B cell (primary cell): ENCODE data around the gene VWA1. TPM values are rescaled to one million over a fixed set of nuclear protein-coding genes. Genes with fewer than 3 reads are reported as not detected.

Experiments
- ATAC-seq: fragments of 200-7000 bp; cut with Tn5 transposase; one replicate; pipeline ENCODE4 v1.10.0; 2021; ENCODE audit warnings: low read depth, mild to moderate bottlenecking, moderate number of reproducible peaks, moderate library complexity
- CTCF ChIA-PET: fragments of 350-600 bp; sonication (Branson Sonifier 250); formaldehyde crosslinking; loops from one replicate; lab custom pipeline; 2021; ENCODE audit warnings: antibody characterized with exemption, inconsistent platforms; lab: Charles Lee
- POLR2A ChIA-PET: fragments of 350-600 bp; sonication (Branson Sonifier 250); formaldehyde crosslinking; loops from one replicate; lab custom pipeline; 2021; ENCODE audit warnings: antibody characterized with exemption; lab: Charles Lee
- DNase-seq: peaks from one replicate; pipeline ENCODE4 v3.0.0; 2013
- H2AFZ ChIP-seq: 2 replicates; pipeline ENCODE4 v1.6.1; 2012; ENCODE audit warnings: mild to moderate bottlenecking, low read depth, low read length; ENCODE audit not compliant: insufficient read depth, poor library complexity, severe bottlenecking
- H3K27ac ChIP-seq, 2 donors: 1 replicate in 1 of 2; 2 replicates in 1 of 2; pipeline ENCODE4 v1.5.1; 2012 to 2013; ENCODE audit warnings: low read length in 2 of 2, mild to moderate bottlenecking in 2 of 2, moderate library complexity in 1 of 2
- H3K27me3 ChIP-seq, 4 experiments: fragments of 200-600 bp in 1 of 4; sonication (generic) in 1 of 4; replicated peaks in 1 of 4; 1 replicate in 2 of 4; 2 replicates in 2 of 4; pipeline versions ENCODE4 v1.6.1 to v1.7.0; 2013 to 2016; ENCODE audit warnings: low read length in 3 of 4, mild to moderate bottlenecking in 2 of 4, mixed read lengths in 1 of 4, moderate library complexity in 1 of 4; ENCODE audit not compliant: insufficient read depth in 4 of 4, control insufficient read depth in 3 of 4; ENCODE audit errors: control extremely low read depth in 1 of 4
- H3K36me3 ChIP-seq, 2 experiments: replicated peaks in 1 of 2; 1 replicate in 1 of 2; 2 replicates in 1 of 2; pipeline versions ENCODE4 v1.6.1 to v1.7.1; 2013; ENCODE audit warnings: low read length in 1 of 2; ENCODE audit not compliant: insufficient read depth in 2 of 2, control insufficient read depth in 1 of 2; ENCODE audit errors: control extremely low read depth in 1 of 2, extremely low read depth in 1 of 2
- H3K4me1 ChIP-seq, 2 donors: fragments of 200-600 bp in 1 of 2; sonication (generic) in 1 of 2; 1 replicate in 1 of 2; 2 replicates in 1 of 2; pipeline versions ENCODE4 v1.5.1 to v1.6.1; 2013 to 2017; ENCODE audit warnings: low read length in 2 of 2; ENCODE audit not compliant: control insufficient read depth in 2 of 2, insufficient read depth in 2 of 2
- H3K4me2 ChIP-seq: replicated peaks from 2 replicates; pipeline ENCODE3; 2012; ENCODE audit warnings: mild to moderate bottlenecking, low read depth, low read length; ENCODE audit not compliant: poor library complexity, severe bottlenecking
- H3K4me3 ChIP-seq, 5 experiments: fragments of 200-600 bp in 1 of 5; sonication (generic) in 1 of 5; 1 replicate in 3 of 5; 2 replicates in 2 of 5; pipeline versions ENCODE4 v1.5.1 to v1.7.0; 2011 to 2016; ENCODE audit warnings: low read length in 4 of 5, mild to moderate bottlenecking in 4 of 5, low read depth in 2 of 5, control low read depth in 1 of 5, moderate library complexity in 1 of 5; ENCODE audit not compliant: insufficient read depth in 1 of 5; ENCODE audit errors: control extremely low read depth in 1 of 5, extremely low read depth in 1 of 5
- H3K79me2 ChIP-seq: fragments of 200-600 bp; sonication (generic); one replicate; pipeline ENCODE4 v1.6.0; 2016; ENCODE audit warnings: low read length; ENCODE audit not compliant: control insufficient read depth, insufficient read depth
- H3K9ac ChIP-seq: fragments of 200-600 bp; sonication (generic); 2 replicates; pipeline ENCODE4 v1.6.1; 2017; ENCODE audit warnings: mild to moderate bottlenecking, low read length, moderate library complexity
- H3K9me3 ChIP-seq, 3 donors: one replicate each; pipeline versions ENCODE4 v1.6.1 to v1.7.1; 2013; ENCODE audit warnings: low read length in 2 of 3; ENCODE audit not compliant: control insufficient read depth in 2 of 3, insufficient read depth in 1 of 3; ENCODE audit errors: control extremely low read depth in 1 of 3
- H4K20me1 ChIP-seq: 2 replicates; pipeline ENCODE4 v1.6.0; 2012; ENCODE audit warnings: mild to moderate bottlenecking, low read length; ENCODE audit not compliant: insufficient read depth, control insufficient read depth, poor library complexity, severe bottlenecking
- H3K27ac Mint-ChIP-seq: one replicate; pipeline ENCODE4 v1.8.0; 2021; ENCODE audit warnings: mixed read lengths
- H3K27me3 Mint-ChIP-seq: one replicate; pipeline ENCODE4 v1.8.0; 2021; ENCODE audit warnings: mixed read lengths
- H3K4me1 Mint-ChIP-seq: one replicate; pipeline ENCODE4 v1.8.0; 2021; ENCODE audit warnings: mixed read lengths
- H3K4me3 Mint-ChIP-seq: one replicate; pipeline ENCODE4 v1.8.0; 2021; ENCODE audit warnings: mixed read lengths
- H3K9me3 Mint-ChIP-seq: one replicate; pipeline ENCODE4 v1.8.0; 2022; ENCODE audit warnings: mixed read lengths; ENCODE audit not compliant: insufficient read depth
- EZH2 ChIP-seq: IDR thresholded peaks from 2 replicates; pipeline ENCODE4 v1.6.1; 2012; ENCODE audit warnings: borderline replicate concordance, low read depth, mild to moderate bottlenecking, moderate library complexity, low read length; ENCODE audit not compliant: insufficient read depth, poor library complexity, severe bottlenecking
- WGBS: methylation state at CpG from one replicate; pipeline ENCODE4 v1.1.5; 2013; ENCODE audit warnings: missing lambda C conversion rate; ENCODE audit not compliant: insufficient coverage; 5-methylcytosine and 5-hydroxymethylcytosine counted together
- intact Hi-C: fragments of 100-400 bp; cut with micrococcal nuclease; formaldehyde crosslinking; loops from one replicate; pipeline ENCODE4 v1.10.0; 2022
- polyA plus RNA-seq: library from polyadenylated mRNA; depleted of rRNA; stranded (reverse); fragments of >200 nt; gene quantifications from 2 replicates; pipeline ENCODE4 v1.2.3, GENCODE V29; 2012
- total RNA-seq, 2 donors: library from RNA; stranded (reverse); fragments of 120-200 nt in 1 of 2; gene quantifications; 1 replicate in 1 of 2; 2 replicates in 1 of 2; pipeline versions ENCODE4 v1.2.3 to v1.2.4, GENCODE V29; 2013 to 2022
- TF ChIP-seq, protein P1 (sequence below): fragments of 200-600 bp; IDR thresholded peaks from one replicate; pipeline ENCODE4 v1.8.0; 2022; ENCODE audit warnings: antibody characterized with exemption, mild to moderate bottlenecking

Gene VWA1
- total and polyA plus RNA-seq, 2 donors (not counting 1 experiment from before 2014, with no cell fraction given) = 0.09 TPM; not detected in 1

DNA sequence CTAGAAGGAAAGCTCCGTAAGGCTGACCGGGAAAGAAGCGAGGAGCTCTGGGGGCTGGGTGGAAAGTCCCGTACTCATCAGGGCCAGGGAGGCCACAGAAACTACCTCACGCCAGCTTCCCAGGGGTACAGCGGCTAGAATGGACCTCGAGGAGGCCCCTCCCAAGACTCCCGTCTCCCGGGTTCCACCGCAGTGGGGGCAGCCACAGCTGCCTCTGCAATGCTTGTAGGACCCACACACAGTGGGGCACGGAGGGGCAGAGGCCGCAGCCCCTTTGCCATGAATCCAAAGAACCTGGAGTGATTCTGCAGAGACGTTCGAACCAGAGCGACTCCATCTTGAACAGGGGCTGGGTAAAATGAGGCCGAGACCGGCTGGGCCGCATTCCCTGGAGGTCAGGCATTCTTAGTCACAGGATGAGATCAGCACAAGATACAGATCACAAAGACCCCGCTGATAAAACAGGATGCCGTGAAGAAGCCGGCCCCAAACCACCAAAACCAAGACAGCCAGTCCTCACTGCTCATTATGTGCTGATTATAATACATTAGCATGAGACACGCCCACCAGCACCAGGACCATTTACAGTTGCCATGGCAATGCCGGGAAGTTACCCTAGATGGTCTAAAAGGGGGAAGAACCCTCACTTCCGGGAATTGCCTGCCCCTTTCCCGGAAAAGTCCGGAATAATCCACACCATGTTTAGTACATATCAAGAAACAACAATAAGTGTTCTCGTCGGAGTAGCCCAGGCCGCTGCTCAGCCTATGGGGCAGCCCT lies 12.8 kb upstream of the VWA1 start:
- peaks cover 5% of the 10 kb centered on the region for H3K4me1 Mint-ChIP-seq
- Histone ChIP-seq H3K27ac (no peak overlapping the region), H3K4me1 (peaks cover 0 to 3% of the 10 kb centered on the region in 2 donors), H3K27me3 (peaks cover 0 to 34% (median 6%) of the 10 kb centered on the region in 4 experiments), H3K9ac (no peak overlapping the region), H3K9me3 (peaks cover 0 to 5% (median 0%) of the 10 kb centered on the region in 3 donors), H3K4me3 (no peak overlapping the region), H3K36me3 (no peaks in the 10 kb centered on the region), H2AFZ (no peak overlapping the region), H4K20me1 (no peaks in the 10 kb centered on the region), H3K4me2 (no peak overlapping the region), H3K79me2 (no peaks in the 10 kb centered on the region)
- H3K27ac Mint-ChIP-seq = no peak overlapping the region
- intact Hi-C loops = no loop called here
- 72% methylated on average over 21 of the region's 29 CpGs for WGBS
- no peak overlapping the region for H3K4me3 Mint-ChIP-seq
- H3K9me3 Mint-ChIP-seq = no peaks in the 10 kb centered on the region
- ATAC-seq (no peak), DNase-seq (no peak)
- no peak for TF ChIP-seq EZH2
- TF ChIP-seq, protein P1, sequence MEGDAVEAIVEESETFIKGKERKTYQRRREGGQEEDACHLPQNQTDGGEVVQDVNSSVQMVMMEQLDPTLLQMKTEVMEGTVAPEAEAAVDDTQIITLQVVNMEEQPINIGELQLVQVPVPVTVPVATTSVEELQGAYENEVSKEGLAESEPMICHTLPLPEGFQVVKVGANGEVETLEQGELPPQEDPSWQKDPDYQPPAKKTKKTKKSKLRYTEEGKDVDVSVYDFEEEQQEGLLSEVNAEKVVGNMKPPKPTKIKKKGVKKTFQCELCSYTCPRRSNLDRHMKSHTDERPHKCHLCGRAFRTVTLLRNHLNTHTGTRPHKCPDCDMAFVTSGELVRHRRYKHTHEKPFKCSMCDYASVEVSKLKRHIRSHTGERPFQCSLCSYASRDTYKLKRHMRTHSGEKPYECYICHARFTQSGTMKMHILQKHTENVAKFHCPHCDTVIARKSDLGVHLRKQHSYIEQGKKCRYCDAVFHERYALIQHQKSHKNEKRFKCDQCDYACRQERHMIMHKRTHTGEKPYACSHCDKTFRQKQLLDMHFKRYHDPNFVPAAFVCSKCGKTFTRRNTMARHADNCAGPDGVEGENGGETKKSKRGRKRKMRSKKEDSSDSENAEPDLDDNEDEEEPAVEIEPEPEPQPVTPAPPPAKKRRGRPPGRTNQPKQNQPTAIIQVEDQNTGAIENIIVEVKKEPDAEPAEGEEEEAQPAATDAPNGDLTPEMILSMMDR = no peak
- peaks cover 23% of the 10 kb centered on the region for H3K27me3 Mint-ChIP-seq
- ChIA-PET POLR2A (no interaction called here), CTCF (no interaction called here)

DNA sequence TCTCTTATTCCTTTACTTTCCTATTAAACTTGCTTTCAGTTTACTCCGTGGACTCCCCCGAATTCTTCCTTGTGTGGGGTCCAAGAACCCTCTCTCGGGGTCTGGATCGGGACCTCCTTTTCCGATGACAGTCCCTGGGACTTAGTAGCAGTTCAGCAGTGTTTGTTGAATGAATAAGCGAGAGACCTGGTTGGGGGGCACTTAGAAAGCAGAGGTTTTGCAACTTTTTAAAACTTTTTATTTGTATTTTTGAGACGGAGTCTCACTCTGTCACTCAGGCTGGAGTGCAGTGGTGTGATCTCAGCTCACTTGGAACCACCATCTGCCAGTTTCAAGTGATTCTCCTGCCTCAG lies 12.3 kb upstream of the VWA1 start:
- Histone ChIP-seq H3K27me3 (peaks cover 0 to 37% (median 6%) of the 10 kb centered on the region in 4 experiments), H3K4me3 (no peak overlapping the region), H2AFZ (no peak overlapping the region), H3K9me3 (peaks cover 0 to 7% (median 0%) of the 10 kb centered on the region in 3 donors), H4K20me1 (no peaks in the 10 kb centered on the region), H3K79me2 (no peaks in the 10 kb centered on the region), H3K9ac (no peak overlapping the region), H3K27ac (no peak overlapping the region), H3K4me2 (no peak overlapping the region), H3K36me3 (no peaks in the 10 kb centered on the region), H3K4me1 (peaks cover 0 to 3% of the 10 kb centered on the region in 2 donors)
- no peak for DNase-seq
- WGBS = 92% methylated on average over 5 of the region's 7 CpGs
- TF ChIP-seq EZH2 = no peak
- TF ChIP-seq, protein P1 = no peak
- Mint-ChIP-seq H3K9me3 (no peaks in the 10 kb centered on the region), H3K4me1 (peaks cover 5% of the 10 kb centered on the region), H3K4me3 (no peak overlapping the region), H3K27me3 (peaks cover 23% of the 10 kb centered on the region), H3K27ac (no peak overlapping the region)
- ATAC-seq = no peak
- CTCF ChIA-PET = no interaction called here
- intact Hi-C loops = no loop called here
- POLR2A ChIA-PET = no interaction called here
